Brain microvascular endothelial cell (primary cell): Measurements from ENCODE around the gene HAGH.

ENCODE experiments used
- DNase-seq: peaks from one replicate; pipeline ENCODE4 v3.0.0-alpha.2; 2020
- H3K27ac ChIP-seq: fragments of 250-450 bp; sonication (Bioruptor Pico); 2 replicates; pipeline ENCODE4 v1.5.1; 2020; ENCODE audit warnings: mild to moderate bottlenecking, moderate library complexity
- H3K27me3 ChIP-seq: fragments of 250-450 bp; sonication (Bioruptor Pico); replicated peaks from 2 replicates; pipeline ENCODE4 v1.5.1; 2020; ENCODE audit warnings: mild to moderate bottlenecking
- H3K36me3 ChIP-seq: fragments of 250-450 bp; sonication (Bioruptor Pico); replicated peaks from 2 replicates; pipeline ENCODE4 v1.5.1; 2020; ENCODE audit warnings: mild to moderate bottlenecking
- H3K4me3 ChIP-seq: 2 replicates; pipeline ENCODE4 v1.5.1; 2011; ENCODE audit warnings: low read depth, mild to moderate bottlenecking, control low read depth, low read length, moderate library complexity
- CTCF ChIP-seq: IDR thresholded peaks from 2 replicates; pipeline ENCODE4 v1.5.1; 2011; ENCODE audit warnings: low read depth, mild to moderate bottlenecking, moderate library complexity, low read length, control low read depth, inconsistent platforms; ENCODE audit errors: missing control alignments
- in situ Hi-C: cut with HindIII; loops from 2 replicates; pipeline ENCODE4 v1.10.0; 2017; ENCODE audit warnings: low sequenced_read_pairs, low pct_ligation_motif_present

The HAGH gene

GRCh38 chr16:1788708-1789100 is 37.9 kb downstream of the HAGH start:
- H3K4me3 ChIP-seq = no peak overlapping the region

GRCh38 chr16:1788095-1788707 is 38.4 kb downstream of the HAGH start:
- in situ Hi-C loops = no loop called here
- no peak for TF ChIP-seq CTCF
- Histone ChIP-seq H3K36me3 (peaks cover 27% of the 10 kb centered on the region), H3K27ac (no peak overlapping the region), H3K27me3 (no peaks in the 10 kb centered on the region), H3K4me3 (no peak overlapping the region)
- DNase-seq = no peak

More at GRCh38 chr16:1788708-1789100, 37.9 kb downstream of the HAGH start:
- in situ Hi-C loops = no loop called here
- Histone ChIP-seq H3K27ac (no peak overlapping the region), H3K36me3 (peaks cover 27% of the 10 kb centered on the region), H3K27me3 (no peaks in the 10 kb centered on the region)
- no peak for TF ChIP-seq CTCF
- no peak for DNase-seq

GRCh38 chr16:1787322-1788094 is 39.1 kb downstream of the HAGH start:
- Histone ChIP-seq H3K27ac (no peak overlapping the region), H3K36me3 (peaks cover 27% of the 10 kb centered on the region), H3K27me3 (no peaks in the 10 kb centered on the region), H3K4me3 (no peak overlapping the region)
- DNase-seq = no peak
- no peak for TF ChIP-seq CTCF
- in situ Hi-C loops = no loop called here

GRCh38 chr16:1787056-1787321 is 39.6 kb downstream of the HAGH start:
- Histone ChIP-seq H3K36me3 (peaks cover 27% of the 10 kb centered on the region), H3K4me3 (no peak overlapping the region), H3K27ac (no peak overlapping the region), H3K27me3 (no peaks in the 10 kb centered on the region)
- no peak for TF ChIP-seq CTCF
- DNase-seq = no peak
- in situ Hi-C loops = no loop called here

- TF ChIP-seq CTCF = peak; percentile 2
- Histone ChIP-seq H3K4me3 (no peak overlapping the region), H3K27me3 (no peaks in the 10 kb centered on the region), H3K27ac (no peak overlapping the region), H3K36me3 (peaks cover 27% of the 10 kb centered on the region)
- DNase-seq = no peak
- in situ Hi-C loops = no loop called here
These were observed 40.2 kb downstream of the HAGH start for GRCh38 chr16:1786242-1787055.
